HEK293 (cell line): ENCODE measurements around the gene MYH14.
A peak's percentile ranks its signal among the peaks of the same experiment; 100 is the strongest.

ENCODE experiments used
- KLF16 ChIP-seq: fragments of 450-650 bp; formaldehyde crosslinking; IDR thresholded peaks from 2 replicates; pipeline ENCODE4 v1.5.1; 2017; ENCODE audit warnings: missing biosample characterization, missing genetic modification characterization
- PATZ1 ChIP-seq: fragments of 450-650 bp; formaldehyde crosslinking; IDR thresholded peaks from 2 replicates; pipeline ENCODE4 v1.5.1; 2016; ENCODE audit warnings: missing biosample characterization, missing genetic modification characterization
- PRDM1 ChIP-seq: fragments of 450-650 bp; formaldehyde crosslinking; IDR thresholded peaks from 2 replicates; pipeline ENCODE4; 2016; ENCODE audit warnings: missing biosample characterization, missing genetic modification characterization
- REPIN1 ChIP-seq: fragments of 450-650 bp; formaldehyde crosslinking; IDR thresholded peaks from 2 replicates; pipeline ENCODE4 v1.5.1; 2017; ENCODE audit warnings: missing biosample characterization, missing genetic modification characterization, low read depth
- SCRT2 ChIP-seq: fragments of 450-650 bp; formaldehyde crosslinking; IDR thresholded peaks from 2 replicates; pipeline ENCODE4 v1.5.1; 2016; ENCODE audit warnings: missing biosample characterization, missing genetic modification characterization
- SETDB1 ChIP-seq: IDR thresholded peaks from one replicate; pipeline ENCODE4 v1.6.1; 2017; ENCODE audit warnings: mild to moderate bottlenecking, low read length, moderate library complexity, mixed read lengths; ENCODE audit not compliant: insufficient read length
- TSHZ1 ChIP-seq: fragments of 450-650 bp; formaldehyde crosslinking; IDR thresholded peaks from 2 replicates; pipeline ENCODE4 v1.5.1; 2016; ENCODE audit warnings: missing biosample characterization, missing genetic modification characterization, borderline replicate concordance
- YY1 ChIP-seq: fragments of 450-650 bp; formaldehyde crosslinking; IDR thresholded peaks from 2 replicates; pipeline ENCODE4 v1.5.1; 2018; ENCODE audit warnings: missing biosample characterization, missing genetic modification characterization
- ZBTB21 ChIP-seq: fragments of 450-650 bp; formaldehyde crosslinking; IDR thresholded peaks from 2 replicates; pipeline ENCODE4 v1.5.1; 2017; ENCODE audit warnings: missing biosample characterization, missing genetic modification characterization
- ZEB2 ChIP-seq: fragments of 450-650 bp; formaldehyde crosslinking; IDR thresholded peaks from 2 replicates; pipeline ENCODE4 v1.5.1; 2016; ENCODE audit warnings: missing biosample characterization, missing genetic modification characterization
- ZNF10 ChIP-seq: fragments of 450-650 bp; formaldehyde crosslinking; IDR thresholded peaks from 2 replicates; pipeline ENCODE4 v1.5.1; 2017; ENCODE audit warnings: missing biosample characterization, missing genetic modification characterization
- ZNF133 ChIP-seq: fragments of 450-650 bp; formaldehyde crosslinking; IDR thresholded peaks from 2 replicates; pipeline ENCODE4 v1.5.1; 2016; ENCODE audit warnings: missing biosample characterization, missing genetic modification characterization
- ZNF2 ChIP-seq: fragments of 450-650 bp; formaldehyde crosslinking; IDR thresholded peaks from 2 replicates; pipeline ENCODE4 v1.5.1; 2016; ENCODE audit warnings: missing biosample characterization, missing genetic modification characterization
- ZNF280C ChIP-seq: fragments of 450-650 bp; formaldehyde crosslinking; IDR thresholded peaks from 2 replicates; pipeline ENCODE4 v1.5.1; 2016; ENCODE audit warnings: missing biosample characterization, missing genetic modification characterization
- ZNF341 ChIP-seq: fragments of 450-650 bp; formaldehyde crosslinking; IDR thresholded peaks from 2 replicates; pipeline ENCODE4; 2016; ENCODE audit warnings: low read depth, missing biosample characterization, missing genetic modification characterization
- ZNF426 ChIP-seq: fragments of 450-650 bp; formaldehyde crosslinking; IDR thresholded peaks from 2 replicates; pipeline ENCODE4 v1.5.1; 2017; ENCODE audit warnings: missing biosample characterization, missing genetic modification characterization, mild to moderate bottlenecking, inconsistent platforms, moderate library complexity
- ZNF48 ChIP-seq: fragments of 450-650 bp; formaldehyde crosslinking; IDR thresholded peaks from 2 replicates; pipeline ENCODE4 v1.5.1; 2016; ENCODE audit warnings: missing biosample characterization, missing genetic modification characterization
- ZNF510 ChIP-seq: fragments of 450-650 bp; formaldehyde crosslinking; IDR thresholded peaks from 2 replicates; pipeline ENCODE4 v1.5.1; 2018; ENCODE audit warnings: mild to moderate bottlenecking, missing genetic modification characterization, missing biosample characterization; ENCODE audit not compliant: insufficient replicate concordance
- ZNF514 ChIP-seq: fragments of 450-650 bp; formaldehyde crosslinking; IDR thresholded peaks from 2 replicates; pipeline ENCODE4 v1.5.1; 2016; ENCODE audit warnings: missing biosample characterization, missing genetic modification characterization
- ZNF521 ChIP-seq: fragments of 450-650 bp; formaldehyde crosslinking; IDR thresholded peaks from 2 replicates; pipeline ENCODE4 v1.5.1; 2017; ENCODE audit warnings: missing biosample characterization, mild to moderate bottlenecking, missing genetic modification characterization
- ZNF544 ChIP-seq: fragments of 450-650 bp; formaldehyde crosslinking; IDR thresholded peaks from 2 replicates; pipeline ENCODE4 v1.5.0; 2017; ENCODE audit warnings: missing biosample characterization, missing genetic modification characterization
- ZNF549 ChIP-seq: fragments of 450-650 bp; IDR thresholded peaks from 2 replicates; pipeline ENCODE4 v1.5.1; 2018; ENCODE audit warnings: missing biosample characterization, missing genetic modification characterization, mild to moderate bottlenecking, inconsistent platforms, moderate library complexity
- ZNF558 ChIP-seq: fragments of 450-650 bp; formaldehyde crosslinking; IDR thresholded peaks from 2 replicates; pipeline ENCODE4 v1.5.1; 2016; ENCODE audit warnings: missing biosample characterization, missing genetic modification characterization
- ZNF621 ChIP-seq: fragments of 450-650 bp; formaldehyde crosslinking; IDR thresholded peaks from 2 replicates; pipeline ENCODE4 v1.5.1; 2017; ENCODE audit warnings: missing biosample characterization, missing genetic modification characterization
- ZNF645 ChIP-seq: fragments of 450-650 bp; formaldehyde crosslinking; IDR thresholded peaks from 2 replicates; pipeline ENCODE4; 2016; ENCODE audit warnings: missing biosample characterization, missing genetic modification characterization
- ZNF664 ChIP-seq: fragments of 450-650 bp; formaldehyde crosslinking; IDR thresholded peaks from 2 replicates; pipeline ENCODE4 v1.5.1; 2016; ENCODE audit warnings: missing biosample characterization, missing genetic modification characterization
- ZNF747 ChIP-seq: fragments of 450-650 bp; formaldehyde crosslinking; IDR thresholded peaks from 2 replicates; pipeline ENCODE4 v1.5.1; 2016; ENCODE audit warnings: missing biosample characterization, missing genetic modification characterization
- ZNF768 ChIP-seq: fragments of 450-650 bp; formaldehyde crosslinking; IDR thresholded peaks from 2 replicates; pipeline ENCODE4 v1.5.1; 2018; ENCODE audit warnings: missing biosample characterization, mild to moderate bottlenecking, missing genetic modification characterization
- ZXDB ChIP-seq: fragments of 450-650 bp; formaldehyde crosslinking; IDR thresholded peaks from 2 replicates; pipeline ENCODE4 v1.5.1; 2016; ENCODE audit warnings: missing biosample characterization, missing genetic modification characterization

Gene MYH14

GRCh38 chr19:50315773-50316448 is 112.5 kb downstream of the MYH14 start (continued):
- TF ChIP-seq PATZ1 (peak; percentile 96), ZNF521 (tag by site-specific recombination) (no peak), ZNF341 (peak; percentile 58), SETDB1 (no peak), ZXDB (peak; percentile 76), ZNF768 (tag by site-specific recombination) (no peak), ZNF133 (no peak), ZNF280C (tag by site-specific recombination) (no peak), ZNF2 (tag by site-specific recombination) (no peak; the same call in 1 of the 2 replicates), SCRT2 (tag by site-specific recombination) (peak; percentile 92), TSHZ1 (tag by site-specific recombination) (no peak), ZEB2 (tag by site-specific recombination) (0 out of 2 replicates have a peak, but pooled peaks have one; percentile 23), ZNF544 (tag by site-specific recombination) (no peak), ZNF549 (no peak), ZNF747 (no peak), ZNF514 (tag by site-specific recombination) (no peak), ZNF621 (no peak), PRDM1 (tag by site-specific recombination) (0 out of 2 replicates have a peak, but pooled peaks have one; percentile 7), ZNF664 (no peak), ZNF426 (tag by site-specific recombination) (no peak), ZNF645 (tag by site-specific recombination) (no peak), ZNF510 (no peak), ZBTB21 (tag by site-specific recombination) (no peak), KLF16 (tag by site-specific recombination) (peak; percentile 59), REPIN1 (tag by site-specific recombination) (no peak), YY1 (tag by site-specific recombination) (no peak), ZNF48 (tag by site-specific recombination) (no peak), ZNF558 (tag by site-specific recombination) (no peak), ZNF10 (tag by site-specific recombination) (peak; percentile 98)
